HG02884 (cell line): Measurements from ENCODE around the gene KCNK10.
"Not testable (repeated sequence)": the region's sequence is repeated elsewhere in the genome, so short reads cannot be mapped to it uniquely, and the experiment has no call there.

Experiments
- ATAC-seq: cut with Tn5 transposase; IDR thresholded peaks from one replicate; pipeline ENCODE4 v1.9.1; 2021; ENCODE audit warnings: mild to moderate bottlenecking, moderate library complexity; ENCODE audit not compliant: unreplicated experiment

The KCNK10 gene

DNA sequence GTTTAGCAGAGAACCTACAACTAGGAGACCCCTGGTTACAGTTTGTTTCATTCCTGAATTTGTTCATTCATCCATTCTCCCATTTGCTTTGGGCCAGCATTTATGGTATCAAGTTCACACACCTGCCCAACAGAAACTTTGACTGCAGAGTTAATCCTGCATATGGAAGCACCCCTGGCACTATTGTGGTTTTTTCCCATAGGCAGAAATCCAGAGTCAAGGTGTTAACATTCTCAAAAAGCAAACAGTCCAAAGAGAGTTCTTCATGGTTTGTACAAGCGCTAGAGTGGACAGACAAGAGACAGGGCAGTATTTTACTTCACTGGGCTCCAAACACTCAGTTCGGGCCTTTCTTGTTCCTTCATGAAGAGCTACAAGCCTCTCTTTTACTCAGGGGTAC is 51.9 kb downstream of the KCNK10 start:
- no peak for ATAC-seq

- no peak for ATAC-seq
These were observed 52.3 kb downstream of the KCNK10 start for GRCh38 chr14:88270776-88271175.

DNA sequence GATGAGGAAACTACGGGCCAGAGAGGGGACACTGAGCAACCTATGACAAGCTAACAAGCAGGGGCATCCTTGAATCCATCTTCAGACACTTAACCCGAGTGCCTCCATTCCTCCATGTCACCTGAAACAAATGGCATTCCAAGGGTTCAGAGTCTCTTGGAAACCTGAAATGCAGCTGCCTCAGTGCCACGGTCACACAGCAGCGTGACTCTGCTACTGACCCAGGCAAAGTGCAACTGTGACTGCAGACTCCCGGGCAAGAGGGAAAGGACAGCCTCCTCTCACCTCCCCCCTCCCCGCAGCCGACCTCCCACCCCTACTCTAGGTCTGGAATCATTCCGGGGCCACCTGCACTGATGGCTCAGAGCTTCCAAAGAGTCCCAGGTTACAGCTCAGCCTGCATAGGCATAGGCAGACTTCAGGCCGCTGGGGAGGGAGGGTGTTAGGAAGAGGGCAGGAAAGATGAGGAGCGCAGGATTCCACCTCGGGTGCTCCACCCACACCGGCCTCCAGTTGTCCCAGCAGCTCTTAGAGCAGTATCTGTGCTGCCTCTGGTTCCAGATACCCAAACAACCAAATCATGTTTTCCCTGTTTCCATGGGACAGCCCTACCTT is 53.2 kb downstream of the KCNK10 start:
- ATAC-seq = no peak

DNA sequence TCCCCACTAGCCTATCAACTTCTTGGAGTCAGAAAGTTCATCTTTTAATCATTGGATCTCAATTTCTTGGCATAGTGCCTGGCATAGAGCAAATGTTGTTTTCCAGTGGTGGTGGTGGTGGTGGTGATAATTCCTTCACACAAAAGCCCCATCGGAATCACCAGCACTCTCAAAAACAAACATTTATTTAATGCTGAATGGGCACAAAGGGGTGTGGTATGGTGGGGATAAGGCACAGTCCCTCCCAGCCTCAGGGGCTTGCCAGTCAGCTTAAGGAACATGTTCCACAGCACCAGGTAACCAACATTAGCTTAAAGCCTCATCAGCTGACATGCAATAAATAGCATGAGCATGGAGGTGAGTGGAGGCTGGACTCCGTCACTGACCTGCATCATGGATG is 56.6 kb downstream of the KCNK10 start:
- ATAC-seq = no peak

- ATAC-seq = no peak
These were observed 59.0 kb downstream of the KCNK10 start for GRCh38 chr14:88264116-88264515.

- ATAC-seq = not testable (repeated sequence)
These were observed 61.8 kb downstream of the KCNK10 start for GRCh38 chr14:88261302-88261701.

- no peak for ATAC-seq
These were observed 65.0 kb downstream of the KCNK10 start for GRCh38 chr14:88258021-88258420.

DNA sequence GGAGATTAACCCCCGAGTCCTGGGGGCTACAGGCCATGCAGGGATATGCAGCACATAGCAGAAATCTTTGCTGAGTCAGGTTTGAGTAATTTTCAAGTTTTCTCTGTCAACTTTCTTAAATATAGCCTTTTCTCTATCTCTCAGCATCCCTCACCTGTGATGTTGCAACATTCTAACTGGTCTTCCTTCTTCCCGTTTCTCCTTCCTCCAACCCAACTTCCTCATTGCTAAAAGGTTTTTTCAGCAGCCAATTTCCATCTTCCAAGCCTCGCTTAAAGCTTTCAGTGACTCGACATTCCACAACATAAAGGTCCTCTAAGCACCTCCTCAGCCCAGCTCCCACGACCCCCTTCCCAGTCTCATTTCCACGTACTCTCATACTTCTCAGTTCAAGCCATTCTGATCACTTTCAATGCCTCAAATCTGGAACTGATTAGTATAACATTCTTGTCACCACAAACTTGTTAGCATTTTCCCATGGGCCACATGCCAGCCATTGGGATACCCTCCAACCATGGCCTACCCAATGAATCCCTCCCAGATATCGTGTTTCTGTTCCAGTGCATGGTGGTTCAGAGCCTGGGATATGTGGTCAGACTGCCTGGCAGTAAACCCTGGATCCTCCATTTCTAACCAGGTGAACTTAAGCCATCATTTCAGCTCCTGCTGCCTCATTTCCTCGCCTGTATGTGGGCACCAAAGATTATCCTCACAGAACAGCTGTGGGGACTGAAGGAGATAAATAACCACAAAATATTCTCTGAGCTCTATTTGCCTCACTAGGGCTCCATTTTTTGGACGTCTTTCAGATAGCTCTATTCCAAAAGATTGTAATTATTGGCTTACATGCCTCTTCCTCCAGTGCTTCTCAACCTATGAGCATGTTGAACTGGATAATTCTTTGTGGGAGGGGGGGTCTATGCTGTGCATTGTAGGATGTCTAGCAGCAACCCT is 65.8 kb downstream of the KCNK10 start:
- no peak for ATAC-seq

- no peak for ATAC-seq
These were observed 67.3 kb downstream of the KCNK10 start for GRCh38 chr14:88255798-88256197.

DNA sequence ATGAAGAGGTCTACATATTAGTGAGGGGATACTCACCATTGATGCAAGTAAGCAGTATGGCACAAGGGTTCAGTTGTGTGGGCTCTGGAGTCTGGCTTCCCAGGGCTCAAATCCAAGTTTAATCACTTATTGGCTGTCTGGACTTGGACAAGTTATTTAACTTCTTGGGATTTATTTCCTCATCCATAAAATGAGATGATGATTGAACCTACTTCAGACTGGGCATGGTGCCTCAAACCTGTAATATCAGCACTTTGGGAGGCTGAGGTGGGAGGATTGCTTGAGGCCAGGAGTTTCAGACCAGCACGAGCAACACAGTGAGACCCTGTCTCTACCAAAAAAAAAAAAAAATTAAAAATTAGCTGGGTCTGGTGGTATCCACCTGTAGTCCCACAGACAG is 67.9 kb downstream of the KCNK10 start:
- ATAC-seq = no peak

- no peak for ATAC-seq
These were observed 70.6 kb downstream of the KCNK10 start for GRCh38 chr14:88252498-88252897.

DNA sequence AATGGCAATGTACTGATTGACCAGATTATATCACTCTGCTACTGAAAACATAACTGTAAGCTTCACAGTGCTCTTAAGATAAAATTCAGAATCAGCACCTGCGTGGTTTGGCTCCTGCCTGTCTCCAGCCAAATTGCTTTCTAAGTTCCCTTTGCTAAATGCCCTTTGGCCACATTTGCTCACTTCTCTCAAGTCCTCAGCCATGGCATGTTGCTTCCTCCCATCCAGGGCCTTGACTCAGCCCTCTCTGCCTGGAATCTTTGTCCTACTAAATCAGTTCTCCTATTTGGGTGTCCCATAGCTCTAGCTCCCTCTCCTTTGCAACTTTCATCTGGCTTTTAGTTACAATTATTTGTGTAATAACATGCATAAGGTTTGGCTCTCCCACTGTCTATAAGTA is 71.4 kb downstream of the KCNK10 start:
- ATAC-seq = no peak

DNA sequence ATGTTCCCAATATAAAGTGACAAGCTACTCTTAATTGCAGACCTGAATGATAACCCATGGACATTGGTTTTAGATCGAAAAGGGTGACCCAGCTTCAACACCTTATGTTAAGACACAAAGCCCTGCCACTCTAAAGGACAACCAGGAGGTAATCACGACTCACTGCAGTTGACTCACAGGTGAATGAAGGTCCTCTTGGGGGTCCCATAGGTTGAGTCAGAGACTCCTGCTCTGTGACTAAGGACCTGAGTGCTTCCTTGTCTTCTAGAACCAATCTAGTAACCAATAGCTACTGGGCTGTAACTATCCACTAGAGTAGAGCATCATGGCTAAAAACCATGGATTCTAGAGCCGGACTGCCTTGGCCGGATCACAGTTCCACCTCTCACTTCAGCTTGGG is 73.8 kb downstream of the KCNK10 start:
- no peak for ATAC-seq

- ATAC-seq = no peak
These were observed 74.5 kb downstream of the KCNK10 start for GRCh38 chr14:88248606-88249005.

DNA sequence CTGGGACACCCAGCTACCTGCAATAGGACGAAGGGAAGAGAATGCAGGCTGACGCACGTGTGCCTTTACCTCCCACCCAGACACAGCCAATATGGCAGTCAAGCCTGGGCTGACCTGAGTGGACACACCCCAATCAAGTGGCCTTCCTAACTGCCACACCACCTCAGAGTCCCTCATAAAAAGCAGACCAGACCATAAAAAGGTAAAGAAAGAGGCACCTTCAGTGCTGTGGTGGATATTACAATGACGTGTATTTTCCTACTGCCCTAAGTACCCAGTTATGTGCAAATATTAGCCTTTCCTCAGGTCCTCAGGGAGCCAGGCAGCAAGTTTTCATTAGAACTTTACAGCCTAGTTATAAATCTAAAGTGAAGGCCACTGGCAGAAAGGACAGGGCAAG is 75.8 kb downstream of the KCNK10 start:
- no peak for ATAC-seq

DNA sequence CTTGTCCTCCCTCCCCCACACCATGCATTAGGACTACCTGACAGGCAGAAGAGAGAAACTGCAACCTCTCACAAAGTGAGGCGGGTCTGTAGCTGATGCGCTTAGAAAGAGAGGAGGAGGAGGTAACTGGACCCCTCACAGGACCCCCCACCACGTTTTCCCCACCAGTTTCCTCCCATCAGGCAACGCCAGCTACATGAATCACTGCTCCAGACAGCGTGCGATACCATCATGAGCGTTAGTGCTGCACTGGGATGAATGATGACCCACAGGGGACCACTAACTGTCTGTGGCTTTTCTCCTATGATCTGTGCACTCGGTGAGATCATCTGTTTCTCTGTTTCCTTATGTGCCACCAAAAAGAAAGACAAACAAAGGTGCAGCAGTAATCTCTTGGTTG is 77.7 kb downstream of the KCNK10 start:
- no peak for ATAC-seq

- ATAC-seq = no peak
These were observed 79.1 kb downstream of the KCNK10 start for GRCh38 chr14:88243946-88244345.

DNA sequence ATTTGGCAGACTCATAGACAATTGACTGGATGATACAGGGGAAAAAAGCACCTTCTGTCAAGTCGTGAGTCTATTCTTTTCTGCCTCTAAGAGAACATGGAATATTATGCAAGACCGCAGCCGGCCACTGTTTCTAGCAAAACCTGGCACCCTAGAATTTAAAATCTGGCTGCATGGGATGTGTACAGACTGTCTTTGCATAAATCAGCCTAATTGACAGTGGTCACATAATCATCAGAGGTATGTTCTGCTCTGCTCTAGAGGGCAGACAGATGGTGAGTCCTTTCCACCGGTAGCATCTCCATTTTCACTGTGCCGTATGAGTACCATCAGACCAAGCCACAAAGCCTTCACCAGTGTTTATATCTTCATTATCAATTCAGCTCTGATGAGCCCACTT is 80.6 kb downstream of the KCNK10 start:
- no peak for ATAC-seq

DNA sequence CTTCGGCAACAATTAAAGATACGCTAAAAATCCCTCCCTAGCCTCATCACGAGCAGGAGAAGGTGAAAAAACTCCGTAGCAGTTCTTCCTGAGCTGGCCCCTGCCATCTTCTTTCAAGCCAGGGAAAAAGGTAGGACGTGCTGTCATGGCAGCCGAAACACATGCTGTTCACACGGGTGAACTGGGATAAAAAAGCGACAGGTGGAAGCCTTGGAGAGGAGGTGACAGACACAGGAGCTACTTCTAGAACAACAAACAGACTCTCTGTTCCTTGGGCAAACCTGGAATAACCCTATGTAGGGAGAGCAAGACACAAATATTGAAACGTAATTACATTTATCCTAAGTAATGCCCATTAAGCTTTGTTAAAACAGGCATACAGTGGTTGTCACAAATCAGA is 81.3 kb downstream of the KCNK10 start:
- no peak for ATAC-seq

GRCh38 chr14:88234442-88234841 is 88.6 kb downstream of the KCNK10 start:
- no peak for ATAC-seq

- ATAC-seq = no peak
These were observed 89.2 kb downstream of the KCNK10 start for GRCh38 chr14:88233915-88234314.

GRCh38 chr14:88232771-88233170 is 90.3 kb downstream of the KCNK10 start:
- no peak for ATAC-seq
